Neural cell (in vitro differentiated cells): ENCODE measurements around the gene SLC25A11. TPM values are rescaled to one million over a fixed set of nuclear protein-coding genes. Genes with fewer than 3 reads are reported as not detected.

Experiments used
- H2AFZ ChIP-seq: fragments of 200-600, 300-800 bp; sonication (generic), shearing (Covaris generic); 2 replicates; pipeline ENCODE4 v1.6.0; 2014; ENCODE audit warnings: low read depth, mild to moderate bottlenecking, antibody characterized with exemption, low read length, moderate library complexity
- H3F3A ChIP-seq: fragments of 200-600 bp; shearing (Covaris generic); 2 replicates; pipeline ENCODE4 v1.6.1; 2016; ENCODE audit warnings: mild to moderate bottlenecking, moderate library complexity, mixed read lengths, antibody characterized with exemption, low read length; ENCODE audit not compliant: insufficient read depth, poor library complexity, severe bottlenecking
- H3K27ac ChIP-seq: fragments of 200-600, 300-800 bp; sonication (generic), shearing (Covaris generic); 2 replicates; pipeline ENCODE4 v1.5.1; 2014; ENCODE audit warnings: mild to moderate bottlenecking, low read length, moderate library complexity
- H3K27me3 ChIP-seq: fragments of 300-800, 200-600 bp; sonication (generic), shearing (Covaris generic); 2 replicates; pipeline ENCODE4 v1.6.0; 2014; ENCODE audit warnings: mild to moderate bottlenecking, low read depth, low read length, moderate library complexity; ENCODE audit not compliant: insufficient read depth
- H3K36me3 ChIP-seq: fragments of 300-800, 200-600 bp; sonication (generic), shearing (Covaris generic); 2 replicates; pipeline ENCODE4 v1.5.1; 2014; ENCODE audit warnings: mild to moderate bottlenecking, antibody characterized with exemption, low read length, moderate library complexity; ENCODE audit not compliant: insufficient read depth
- H3K4me2 ChIP-seq: fragments of 300-800, 200-600 bp; sonication (generic), shearing (Covaris generic); 2 replicates; pipeline ENCODE4 v1.6.0; 2014; ENCODE audit warnings: mild to moderate bottlenecking, low read length
- H3K4me3 ChIP-seq: fragments of 300-800, 200-600 bp; sonication (generic), shearing (Covaris generic); 2 replicates; pipeline ENCODE4 v1.5.1; 2014; ENCODE audit warnings: mild to moderate bottlenecking, low read length, moderate library complexity
- H3K79me2 ChIP-seq: fragments of 200-600 bp; shearing (Covaris generic); replicated peaks from 2 replicates; pipeline ENCODE4 v1.6.0; 2014; ENCODE audit warnings: mild to moderate bottlenecking, low read length, moderate library complexity; ENCODE audit not compliant: insufficient read depth
- H3K9ac ChIP-seq: fragments of 300-800, 200-600 bp; sonication (generic), shearing (Covaris generic); 2 replicates; pipeline ENCODE4 v1.6.1; 2016; ENCODE audit warnings: mild to moderate bottlenecking, low read length, mixed read lengths
- H3K9me2 ChIP-seq: fragments of 200-600 bp; shearing (Covaris generic); 2 replicates; pipeline ENCODE4 v1.6.1; 2016; ENCODE audit warnings: mild to moderate bottlenecking, low read length, mixed read lengths; ENCODE audit not compliant: insufficient read depth
- H3K9me3 ChIP-seq: fragments of 200-600, 300-800 bp; sonication (generic), shearing (Covaris generic); 2 replicates; pipeline ENCODE4 v1.6.1; 2016; ENCODE audit warnings: mild to moderate bottlenecking, mixed run types, low read length, moderate library complexity, mixed read lengths
- H4K20me1 ChIP-seq: fragments of 200-600 bp; shearing (Covaris generic); 2 replicates; pipeline ENCODE4 v1.6.1; 2016; ENCODE audit warnings: mild to moderate bottlenecking, mixed run types; ENCODE audit not compliant: insufficient read depth
- EP300 ChIP-seq: fragments of 450-650 bp; conservative IDR thresholded peaks from 2 replicates; pipeline ENCODE4 v1.6.1; 2014; ENCODE audit warnings: antibody characterized with exemption, mild to moderate bottlenecking, moderate library complexity; ENCODE audit not compliant: poor library complexity, severe bottlenecking
- EZH2 ChIP-seq: fragments of 200-600, 300-800 bp; shearing (Covaris generic), sonication (generic); IDR thresholded peaks from 2 replicates; pipeline ENCODE4 v1.6.1; 2014; ENCODE audit warnings: antibody characterized with exemption, low read length, borderline replicate concordance, mild to moderate bottlenecking; ENCODE audit not compliant: insufficient read depth, poor library complexity, severe bottlenecking
- MXI1 ChIP-seq: fragments of 450-650 bp; conservative IDR thresholded peaks from 2 replicates; pipeline ENCODE4 v1.6.1; 2014; ENCODE audit warnings: antibody characterized with exemption, mild to moderate bottlenecking; ENCODE audit not compliant: poor library complexity, severe bottlenecking
- POLR2AphosphoS5 ChIP-seq: IDR thresholded peaks from 2 replicates; pipeline ENCODE4 v1.6.1; 2012
- RAD21 ChIP-seq: fragments of 450-650 bp; conservative IDR thresholded peaks from 2 replicates; pipeline ENCODE4 v1.6.1; 2014; ENCODE audit warnings: antibody characterized with exemption, mild to moderate bottlenecking, moderate library complexity
- REST ChIP-seq: IDR thresholded peaks from 2 replicates; pipeline ENCODE4 v1.6.1; 2012; ENCODE audit warnings: borderline replicate concordance
- SMC3 ChIP-seq: fragments of 450-650 bp; conservative IDR thresholded peaks from 2 replicates; pipeline ENCODE4 v1.6.1; 2014; ENCODE audit warnings: antibody characterized with exemption, mild to moderate bottlenecking, moderate library complexity; ENCODE audit not compliant: poor library complexity
- TAF1 ChIP-seq: IDR thresholded peaks from 2 replicates; pipeline ENCODE4 v1.6.1; 2012; ENCODE audit warnings: low read depth
- polyA plus RNA-seq: library from polyadenylated mRNA; depleted of rRNA; stranded (reverse); fragments of >200 nt; gene quantifications from 2 replicates; pipeline ENCODE4 v1.2.3, GENCODE V29; 2014
- TF ChIP-seq, protein P1 (sequence below): fragments of 450-650 bp; IDR thresholded peaks from 2 replicates; pipeline ENCODE4 v1.5.1; 2014; ENCODE audit warnings: antibody characterized with exemption, mild to moderate bottlenecking, moderate library complexity; ENCODE audit not compliant: poor library complexity, severe bottlenecking

Gene SLC25A11
- polyA plus RNA-seq, 1 donor from 2014 or later = 172 TPM

- no peaks in the 10 kb centered on the region for H3K27me3 ChIP-seq
Measured at GRCh38 chr17:4936436-4936835, 3.4 kb downstream of the SLC25A11 start.

GRCh38 chr17:4935650-4936049 is 4.2 kb downstream of the SLC25A11 start:
- Histone ChIP-seq H3K27ac (no peak overlapping the region), H3K4me2 (no peak overlapping the region), H3K36me3 (no peaks in the 10 kb centered on the region), H3K79me2 (peaks cover 11% of the 10 kb centered on the region), H3K9me2 (no peaks in the 10 kb centered on the region), H3F3A (no peaks in the 10 kb centered on the region), H4K20me1 (no peaks in the 10 kb centered on the region), H3K9me3 (no peaks in the 10 kb centered on the region), H3K9ac (no peak overlapping the region), H3K4me3 (no peak overlapping the region), H2AFZ (no peak overlapping the region), H3K27me3 (no peaks in the 10 kb centered on the region)
- TF ChIP-seq REST (no peak), TAF1 (no peak), MXI1 (no peak), SMC3 (no peak), EP300 (no peak), RAD21 (no peak), EZH2 (no peak)
- TF ChIP-seq, protein P1, sequence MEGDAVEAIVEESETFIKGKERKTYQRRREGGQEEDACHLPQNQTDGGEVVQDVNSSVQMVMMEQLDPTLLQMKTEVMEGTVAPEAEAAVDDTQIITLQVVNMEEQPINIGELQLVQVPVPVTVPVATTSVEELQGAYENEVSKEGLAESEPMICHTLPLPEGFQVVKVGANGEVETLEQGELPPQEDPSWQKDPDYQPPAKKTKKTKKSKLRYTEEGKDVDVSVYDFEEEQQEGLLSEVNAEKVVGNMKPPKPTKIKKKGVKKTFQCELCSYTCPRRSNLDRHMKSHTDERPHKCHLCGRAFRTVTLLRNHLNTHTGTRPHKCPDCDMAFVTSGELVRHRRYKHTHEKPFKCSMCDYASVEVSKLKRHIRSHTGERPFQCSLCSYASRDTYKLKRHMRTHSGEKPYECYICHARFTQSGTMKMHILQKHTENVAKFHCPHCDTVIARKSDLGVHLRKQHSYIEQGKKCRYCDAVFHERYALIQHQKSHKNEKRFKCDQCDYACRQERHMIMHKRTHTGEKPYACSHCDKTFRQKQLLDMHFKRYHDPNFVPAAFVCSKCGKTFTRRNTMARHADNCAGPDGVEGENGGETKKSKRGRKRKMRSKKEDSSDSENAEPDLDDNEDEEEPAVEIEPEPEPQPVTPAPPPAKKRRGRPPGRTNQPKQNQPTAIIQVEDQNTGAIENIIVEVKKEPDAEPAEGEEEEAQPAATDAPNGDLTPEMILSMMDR = no peak

More at GRCh38 chr17:4936436-4936835, 3.4 kb downstream of the SLC25A11 start:
- TF ChIP-seq, protein P1 = no peak
- TF ChIP-seq POLR2AphosphoS5 = no peak
- no peak for TF ChIP-seq REST
- no peak for TF ChIP-seq RAD21
- no peak for TF ChIP-seq SMC3
- TF ChIP-seq EZH2 = no peak
- no peak for TF ChIP-seq MXI1
- TF ChIP-seq TAF1 = no peak
- TF ChIP-seq EP300 = no peak
- Histone ChIP-seq H3F3A (no peaks in the 10 kb centered on the region), H3K9ac (no peak overlapping the region), H3K9me2 (no peaks in the 10 kb centered on the region), H2AFZ (no peak overlapping the region), H4K20me1 (no peaks in the 10 kb centered on the region), H3K79me2 (peaks cover 19% of the 10 kb centered on the region), H3K4me2 (no peak overlapping the region), H3K36me3 (no peaks in the 10 kb centered on the region), H3K27ac (no peak overlapping the region), H3K4me3 (no peak overlapping the region), H3K9me3 (no peaks in the 10 kb centered on the region)
